Stimulated activated CD8-positive, alpha-beta memory T cell treated with anti-CD3 and anti-CD28 coated beads, Interleukin-2, amount 100 ng/mL, for 48 hours (primary cell): ENCODE results near the gene ZNF592.

Source experiments
- DNase-seq, 2 donors: peaks; one replicate each; pipeline ENCODE4 v3.0.0-alpha.2; 2020; ENCODE audit warnings: low read depth in 2 of 2

Gene ZNF592

GRCh38 chr15:84775867-84776449, 27.6 kb downstream of the ZNF592 start:
- DNase-seq = no peak

GRCh38 chr15:84778194-84778593, 29.8 kb downstream of the ZNF592 start:
- no peak for DNase-seq

- no peak for DNase-seq
These were observed 32.1 kb downstream of the ZNF592 start for GRCh38 chr15:84780492-84780891.

- no peak for DNase-seq
These were observed 33.1 kb downstream of the ZNF592 start for GRCh38 chr15:84781495-84781894.

- DNase-seq = no peak
These were observed 34.0 kb downstream of the ZNF592 start for GRCh38 chr15:84782346-84782745.

GRCh38 chr15:84783493-84784251, 35.3 kb downstream of the ZNF592 start:
- no peak for DNase-seq

- DNase-seq = no peak
These were observed 35.9 kb downstream of the ZNF592 start for GRCh38 chr15:84784262-84784661.

- no peak for DNase-seq
These were observed 36.7 kb downstream of the ZNF592 start for GRCh38 chr15:84785053-84785452.

GRCh38 chr15:84788500-84788899, 40.1 kb downstream of the ZNF592 start:
- no peak for DNase-seq

- no peak for DNase-seq
These were observed 41.4 kb downstream of the ZNF592 start for GRCh38 chr15:84789762-84790161.

- DNase-seq = no peak
These were observed 42.3 kb downstream of the ZNF592 start for GRCh38 chr15:84790676-84791075.

GRCh38 chr15:84791763-84792162, 43.4 kb downstream of the ZNF592 start:
- no peak for DNase-seq

- no peak for DNase-seq
These were observed 45.2 kb downstream of the ZNF592 start for GRCh38 chr15:84793431-84794161.

- DNase-seq = no peak
These were observed 45.8 kb downstream of the ZNF592 start for GRCh38 chr15:84794162-84794547.

- DNase-seq = no peak
These were observed 46.8 kb downstream of the ZNF592 start for GRCh38 chr15:84795186-84795585.

- no peak for DNase-seq
These were observed 48.8 kb downstream of the ZNF592 start for GRCh38 chr15:84797212-84797611.

GRCh38 chr15:84797801-84798200, 49.4 kb downstream of the ZNF592 start:
- no peak for DNase-seq

- DNase-seq = no peak
These were observed 50.1 kb downstream of the ZNF592 start for GRCh38 chr15:84798436-84798946.

- no peak for DNase-seq
These were observed 51.3 kb downstream of the ZNF592 start for GRCh38 chr15:84799511-84800187.

GRCh38 chr15:84800365-84800806, 52.0 kb downstream of the ZNF592 start:
- DNase-seq = no peak

GRCh38 chr15:84804005-84804900, 55.9 kb downstream of the ZNF592 start:
- DNase-seq = no peak
